Mucosa of gallbladder (tissue), 1 donor: ENCODE data around the gene TRIM71. TPM values are rescaled to one million over a fixed set of nuclear protein-coding genes. Genes with fewer than 3 reads are reported as not detected.
"Not testable (repeated sequence)": the region's sequence is repeated elsewhere in the genome, so short reads cannot be mapped to it uniquely, and the experiment has no call there.

ENCODE experiments used
- DNase-seq: peaks from one replicate; pipeline ENCODE4 v3.0.0-alpha.2; 2020; ENCODE audit warnings: low spot score
- total RNA-seq: library from RNA; stranded (reverse); gene quantifications from one replicate; pipeline ENCODE4 v1.2.1, GENCODE V29; 2021
- donor health status: DM: no; HTN: no; CAD: no.

The TRIM71 gene
- total RNA-seq, 1 donor from 2014 or later: 0.37 TPM

DNA sequence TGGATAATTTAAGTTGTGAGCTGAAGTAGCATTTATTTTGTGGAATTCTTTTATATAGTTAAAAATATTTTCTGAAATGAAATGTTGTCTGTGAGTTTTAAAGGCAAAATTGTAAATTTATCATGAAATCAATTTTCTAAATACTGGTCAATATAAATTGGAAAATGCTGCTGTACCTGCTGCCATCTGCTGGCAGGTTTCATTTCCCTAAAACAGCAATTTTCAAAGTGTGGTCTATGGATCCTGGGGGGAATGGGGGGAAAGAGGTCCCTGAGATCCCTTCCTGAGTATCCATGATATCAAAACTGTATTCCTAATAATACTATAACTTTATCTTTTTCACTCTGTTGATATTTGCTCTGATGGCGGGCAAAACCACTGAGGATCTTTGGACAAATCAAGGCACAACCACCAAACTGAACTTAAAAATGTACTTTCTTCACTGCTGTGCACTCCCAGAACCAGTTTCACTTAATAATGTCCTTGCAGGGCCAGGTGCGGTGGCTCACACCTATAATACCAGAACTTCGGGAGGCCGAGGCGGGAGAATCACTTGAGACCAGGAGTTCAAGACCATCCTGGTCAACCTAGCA is 116.4 kb downstream of the TRIM71 start:
- DNase-seq: no peak

- no peak for DNase-seq
These were observed 119.5 kb downstream of the TRIM71 start for GRCh38 chr3:32937331-32937730.

- DNase-seq: not testable (repeated sequence)
These were observed 121.9 kb downstream of the TRIM71 start for GRCh38 chr3:32939531-32940284.

DNA sequence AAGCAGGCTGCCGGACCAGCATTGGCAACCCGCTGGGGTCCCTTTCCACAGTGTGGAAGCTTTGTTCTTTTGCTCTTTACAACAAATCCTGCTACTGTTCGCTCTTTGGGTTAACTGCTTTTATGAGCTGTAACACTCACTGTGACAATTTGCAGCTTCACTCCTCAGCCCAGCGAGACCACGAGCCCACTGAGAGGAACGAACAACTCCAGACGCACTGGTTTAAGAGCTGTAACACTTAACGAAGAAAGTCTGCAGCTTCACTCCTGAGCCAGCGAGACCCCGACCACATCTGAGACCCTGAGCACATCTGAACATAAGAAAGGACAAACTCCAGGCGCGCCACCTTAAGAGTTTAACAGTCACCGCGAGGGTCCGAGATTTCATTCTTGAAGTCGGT is 122.9 kb downstream of the TRIM71 start:
- no peak for DNase-seq

GRCh38 chr3:32945136-32945535 is 127.3 kb downstream of the TRIM71 start:
- DNase-seq: no peak

DNA sequence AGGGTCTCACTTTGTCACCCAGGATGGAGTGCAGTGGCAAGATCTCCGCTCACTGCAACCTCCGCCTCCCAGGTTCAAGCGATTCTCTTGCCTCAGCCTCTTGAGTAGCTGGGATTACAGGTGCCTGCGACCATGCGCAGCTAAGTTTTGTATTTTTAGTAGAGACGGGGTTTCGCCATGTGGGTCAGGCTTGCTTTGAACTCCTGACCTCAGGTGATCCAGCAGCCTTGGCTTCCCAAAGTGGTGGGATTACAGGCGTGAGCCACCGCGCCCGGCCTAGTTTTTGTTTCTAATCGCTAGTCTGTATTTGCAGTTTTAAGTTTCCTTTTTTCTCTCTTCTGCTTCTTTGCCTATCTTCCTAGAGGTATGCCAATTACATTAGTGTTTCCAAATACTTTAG is 127.8 kb downstream of the TRIM71 start:
- DNase-seq: not testable (repeated sequence)

GRCh38 chr3:32946973-32947788 is 129.4 kb downstream of the TRIM71 start:
- DNase-seq: no peak

Other genes starting within 250 kb of the TRIM71 start
- gene DYNC1LI1, start 247.1 kb upstream of the TRIM71 start, total RNA-seq: 25.1 TPM
- 21.3 TPM for gene CNOT10, start 132.8 kb upstream of the TRIM71 start, total RNA-seq
- gene CCR4, start 133.6 kb downstream of the TRIM71 start, total RNA-seq: 0.49 TPM